DMS153 treated with DMSO at 0.1 percent for 48 hours (cell line): ENCODE measurements around the gene ENAM.
A peak's percentile ranks its signal among the peaks of the same experiment; 100 is the strongest.

Experiments used
- DNase-seq: peaks from one replicate; lab custom pipeline; 2025; ENCODE audit not compliant: unreplicated experiment; lab: John Stamatoyannopoulos, UW

ENAM gene

GRCh38 chr4:70628444-70628843, at the start of gene ENAM:
TSS of gene ENAM (plus strand) at chr4:70628744. CDS start at chr4:70629501, 757 bp downstream.
- no peak for DNase-seq

GRCh38 chr4:70581980-70582379, 46.6 kb upstream of the ENAM start:
- DNase-seq: no peak

- DNase-seq: peak; percentile 93
Measured at GRCh38 chr4:70583952-70584834, 44.4 kb upstream of the ENAM start.

GRCh38 chr4:70586841-70587240, 41.7 kb upstream of the ENAM start:
- no peak for DNase-seq

GRCh38 chr4:70589785-70590184, 38.8 kb upstream of the ENAM start:
- DNase-seq: no peak

GRCh38 chr4:70591955-70592582, 36.5 kb upstream of the ENAM start, which contains the start of gene AMBN:
TSS of gene AMBN (plus strand) at chr4:70592256. CDS start at chr4:70592359, 103 bp downstream.
- no peak for DNase-seq

- DNase-seq: no peak
Measured at GRCh38 chr4:70594196-70594595, 34.3 kb upstream of the ENAM start.

- no peak for DNase-seq
Measured at GRCh38 chr4:70600305-70600704, 28.2 kb upstream of the ENAM start.

GRCh38 chr4:70600977-70601376, 27.6 kb upstream of the ENAM start:
- no peak for DNase-seq

GRCh38 chr4:70601422-70602039, 27.0 kb upstream of the ENAM start:
- DNase-seq: peak; percentile 74

- no peak for DNase-seq
Measured at GRCh38 chr4:70603856-70604255, 24.7 kb upstream of the ENAM start.

GRCh38 chr4:70606459-70606858, 22.1 kb upstream of the ENAM start:
- DNase-seq: no peak

- DNase-seq: no peak
Measured at GRCh38 chr4:70607334-70607853, 21.1 kb upstream of the ENAM start.

GRCh38 chr4:70608324-70608723, 20.2 kb upstream of the ENAM start:
- no peak for DNase-seq

GRCh38 chr4:70613306-70614183, 15.0 kb upstream of the ENAM start:
- no peak for DNase-seq

GRCh38 chr4:70614184-70614555, 14.4 kb upstream of the ENAM start:
- DNase-seq: no peak

GRCh38 chr4:70619288-70619687, 9.3 kb upstream of the ENAM start:
- DNase-seq: no peak

GRCh38 chr4:70619778-70620177, 8.8 kb upstream of the ENAM start:
- no peak for DNase-seq

GRCh38 chr4:70623323-70623722, 5.2 kb upstream of the ENAM start:
- no peak for DNase-seq

GRCh38 chr4:70624226-70624793, 4.2 kb upstream of the ENAM start:
- DNase-seq: no peak
